ENCODE results near the gene FNDC3B.

- TF ChIP-seq CTCF (IDR thresholded peaks at IDR 0.05; ENCODE audit: low read depth, low read length), result no peak
- no peak for TF ChIP-seq POLR2A (IDR thresholded peaks at IDR 0.05; ENCODE audit: extremely low read depth, insufficient read length)
These were observed 332.2 kb downstream of the FNDC3B start for GRCh38 chr3:172371544-172371943.
